DLD1 (cell line): ENCODE measurements around the gene KIRREL3.

Experiments used
- in situ Hi-C: cut with HindIII; loops from 2 replicates; pipeline ENCODE4 v1.10.0; 2017; ENCODE audit warnings: low sequenced_read_pairs

The KIRREL3 gene

DNA sequence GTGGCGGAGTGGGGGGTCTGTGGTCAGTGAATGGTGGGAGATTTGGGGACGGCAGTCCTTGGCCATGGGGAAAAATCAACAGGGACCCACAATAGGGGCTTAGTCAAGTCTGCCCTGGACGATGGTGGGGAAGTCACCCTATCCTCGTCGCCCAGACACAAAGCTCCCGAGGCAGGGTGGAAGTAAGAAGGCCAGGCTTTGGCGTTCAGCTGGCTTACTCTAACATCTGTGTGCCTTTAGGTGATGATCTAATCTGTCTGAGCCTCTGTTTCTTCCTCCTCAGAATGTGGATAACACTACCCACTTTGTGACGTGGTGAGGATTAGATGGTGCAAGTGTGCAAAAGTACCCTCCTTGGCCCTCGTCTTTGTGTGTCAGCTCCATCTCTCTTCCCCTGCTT, 452.9 kb downstream of the KIRREL3 start:
- in situ Hi-C loops = no loop called here

- in situ Hi-C loops = no loop called here
Observed at GRCh38 chr11:126547161-126547560, 453.4 kb downstream of the KIRREL3 start.

- in situ Hi-C loops = no loop called here
Observed at GRCh38 chr11:126546694-126547093, 453.9 kb downstream of the KIRREL3 start.

DNA sequence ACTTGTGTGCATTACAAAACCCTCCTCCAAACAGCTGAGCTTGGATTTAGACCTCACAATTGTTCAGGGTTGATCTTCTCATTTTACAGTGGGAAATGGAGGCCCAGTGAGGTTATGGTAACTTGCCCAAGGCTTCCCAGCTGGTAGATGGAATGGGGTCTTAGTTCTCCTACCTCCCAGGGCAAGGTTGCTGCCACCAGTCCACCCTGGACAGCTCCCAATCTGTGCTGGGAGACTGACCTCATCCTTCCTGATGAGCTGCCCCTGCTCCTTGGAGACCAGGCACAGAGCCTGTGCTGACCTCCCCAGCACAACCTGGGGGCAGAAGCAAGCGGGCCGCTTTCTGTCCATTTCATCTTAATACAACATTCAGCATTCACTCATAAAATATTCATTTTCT, 454.4 kb downstream of the KIRREL3 start:
- in situ Hi-C loops = no loop called here

DNA sequence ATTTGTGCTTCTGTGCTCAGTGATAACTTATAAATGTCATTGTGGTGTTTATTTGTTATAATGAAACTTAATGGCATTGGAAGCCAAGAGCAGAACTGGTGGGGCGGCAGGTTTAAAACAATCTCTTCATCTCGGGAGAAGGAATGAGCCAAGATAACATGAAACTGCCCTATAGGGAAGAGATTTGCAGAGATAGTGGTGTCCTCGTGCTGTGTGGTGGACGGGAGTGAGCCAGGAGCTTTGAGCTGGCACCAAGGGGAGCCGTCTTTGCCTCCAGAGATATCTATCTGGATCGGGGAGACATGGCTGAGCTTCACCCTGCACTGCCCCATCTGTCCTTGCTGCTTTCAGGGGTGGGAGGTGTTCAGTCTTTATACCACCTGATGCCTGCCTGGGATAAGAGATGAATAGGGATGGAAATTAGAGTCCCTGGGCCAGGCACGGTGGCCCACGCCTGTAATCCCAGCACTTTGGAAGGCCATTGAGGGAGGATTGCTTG, 455.5 kb downstream of the KIRREL3 start:
- in situ Hi-C loops = no loop called here

DNA sequence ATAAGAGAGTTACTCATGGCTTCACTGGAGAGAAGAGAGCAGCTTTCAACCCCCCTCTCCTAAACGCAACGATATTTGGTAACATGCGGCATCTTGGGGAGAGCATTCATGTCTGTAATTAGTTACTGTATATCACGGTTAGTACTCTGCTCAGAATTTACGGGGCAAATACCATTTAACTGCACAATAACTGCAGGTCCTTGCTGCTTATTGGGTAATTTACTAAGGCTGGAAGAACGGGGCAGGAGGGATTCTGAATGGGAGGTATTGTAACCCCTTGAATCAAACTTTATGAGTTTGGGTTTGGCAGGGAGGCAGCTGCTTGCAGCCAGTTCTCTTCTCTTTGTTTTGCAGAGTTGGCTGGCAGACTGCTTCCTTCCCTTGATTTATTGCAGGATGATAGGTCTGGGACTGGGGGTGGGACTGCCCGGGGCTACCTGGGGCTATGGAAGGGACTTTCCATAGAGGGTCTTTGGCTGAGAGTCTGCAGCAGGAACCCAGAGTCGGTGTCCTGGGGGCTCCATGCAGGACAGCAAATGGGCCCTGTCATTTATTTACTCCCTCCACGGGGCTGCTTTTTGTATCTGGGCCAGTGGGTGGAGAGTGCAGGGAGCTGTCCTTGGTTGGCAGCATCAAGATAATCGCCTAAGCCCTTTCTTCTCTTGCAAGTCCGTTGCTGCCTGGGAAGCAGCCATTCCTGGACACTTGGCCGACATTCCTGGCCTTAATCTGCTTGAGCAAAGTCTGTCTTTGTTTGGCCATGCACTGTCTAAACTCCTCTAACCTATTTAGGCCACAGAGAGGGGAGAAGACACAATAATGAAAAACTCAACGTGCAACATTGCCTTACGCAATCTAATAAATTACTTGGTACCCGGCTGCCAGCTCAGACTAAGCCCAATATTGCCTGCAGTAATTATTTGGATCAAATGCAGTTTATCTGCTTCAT, 456.2 kb downstream of the KIRREL3 start:
- in situ Hi-C loops = no loop called here

GRCh38 chr11:126543691-126544090, 456.9 kb downstream of the KIRREL3 start:
- in situ Hi-C loops = no loop called here

DNA sequence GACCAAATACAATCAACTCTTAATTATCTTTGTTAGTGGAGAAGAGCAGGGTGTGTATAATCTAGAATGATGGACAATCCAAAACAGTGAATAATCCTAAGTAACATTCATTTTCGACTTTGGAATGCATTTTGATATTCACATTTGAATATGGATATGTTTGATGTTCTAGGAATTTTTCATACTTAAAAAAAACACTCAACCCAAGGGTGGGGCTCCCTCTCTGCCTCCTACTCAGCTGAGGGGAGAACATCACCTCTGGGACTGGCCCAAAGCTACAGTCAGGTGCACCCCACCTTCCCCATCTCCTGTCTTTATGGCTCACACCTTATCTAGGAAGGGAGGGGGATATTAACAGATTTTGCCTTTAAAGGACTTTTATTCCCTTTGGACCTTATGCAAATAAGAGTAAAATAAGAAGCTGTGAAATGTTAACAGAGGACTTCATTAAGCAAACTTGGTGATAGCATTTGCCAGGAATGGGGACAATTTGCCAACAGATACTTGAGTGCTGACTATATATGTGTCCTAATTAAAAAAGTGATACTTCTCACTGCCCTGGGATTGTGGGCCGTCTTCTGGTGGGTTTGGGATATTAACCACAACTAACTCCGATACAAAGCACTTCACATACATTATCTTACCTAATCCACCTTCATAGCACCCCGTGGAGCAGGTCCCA, 458.1 kb downstream of the KIRREL3 start:
- in situ Hi-C loops = no loop called here

DNA sequence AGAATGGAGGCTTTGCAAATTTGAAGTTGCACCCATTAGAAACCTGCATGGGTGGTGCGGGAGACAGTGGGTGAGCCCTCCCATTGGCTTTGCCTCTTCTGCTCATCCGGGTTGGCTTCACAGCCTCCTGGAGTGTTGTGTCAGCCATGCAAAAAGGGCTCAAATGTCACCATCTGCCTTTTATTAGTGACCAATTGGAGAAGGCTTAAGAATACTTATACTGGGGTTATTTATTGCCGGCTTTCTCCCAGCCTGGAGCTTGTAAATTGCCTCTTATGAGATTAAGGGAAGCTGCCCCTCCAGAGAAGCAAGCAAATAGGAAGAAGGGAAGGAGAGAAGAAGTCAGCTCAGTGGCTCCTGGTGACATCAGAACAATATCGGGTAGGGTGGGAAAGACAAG, 462.5 kb downstream of the KIRREL3 start:
- in situ Hi-C loops = no loop called here

GRCh38 chr11:126537492-126537891, 463.1 kb downstream of the KIRREL3 start:
- in situ Hi-C loops = no loop called here

DNA sequence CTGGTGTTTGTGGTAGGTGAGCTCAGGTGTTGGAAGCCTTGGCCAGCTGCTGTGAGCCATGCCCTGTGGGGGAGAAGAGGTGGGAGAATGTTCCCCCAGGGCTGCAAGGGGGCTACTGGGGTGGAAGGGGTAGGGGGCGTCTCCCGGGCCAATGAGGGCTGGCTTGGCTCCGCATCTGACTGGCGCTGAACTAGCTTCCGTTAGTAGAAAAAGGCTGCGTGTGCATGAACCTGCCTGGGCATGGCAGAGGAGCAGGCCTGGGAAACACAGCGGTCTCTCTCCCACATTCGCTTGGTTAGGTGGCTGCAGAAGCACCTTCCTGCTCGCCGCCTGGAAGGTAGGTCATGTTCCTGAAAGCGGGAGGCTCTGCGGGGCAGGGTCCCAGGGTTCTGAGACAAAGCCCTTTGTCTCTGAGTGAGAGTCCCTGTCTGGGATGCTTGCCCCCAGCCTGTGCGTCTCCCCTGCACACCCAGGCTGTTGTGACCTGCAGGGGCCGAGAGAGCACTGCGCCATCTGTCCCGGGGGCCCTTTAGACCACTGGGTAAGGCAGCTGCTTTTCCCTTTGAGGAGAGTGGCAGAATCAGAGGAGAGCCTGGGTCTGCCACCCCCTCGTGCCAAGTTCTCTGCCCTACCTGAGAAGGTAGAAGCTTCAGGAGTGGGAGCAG, 466.3 kb downstream of the KIRREL3 start:
- in situ Hi-C loops = no loop called here

DNA sequence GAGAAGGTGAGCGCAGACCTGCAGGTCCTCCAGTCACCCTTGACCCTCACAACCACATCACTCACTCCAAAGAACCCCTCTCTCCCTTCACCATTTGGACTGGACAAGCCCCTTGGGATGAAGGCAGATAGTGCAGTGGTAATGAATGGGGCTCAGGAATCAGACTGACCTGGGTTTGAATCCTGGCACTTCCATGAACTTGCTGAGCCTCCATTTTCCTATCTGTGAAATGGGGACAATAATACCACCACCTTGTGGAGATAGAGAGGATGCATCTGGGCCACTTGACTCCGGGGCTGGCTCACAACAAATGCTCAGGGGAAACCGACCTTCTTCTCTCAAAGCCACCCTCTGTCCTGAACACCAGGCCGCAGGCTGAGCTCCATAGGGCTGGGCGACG, 467.0 kb downstream of the KIRREL3 start:
- in situ Hi-C loops = no loop called here

DNA sequence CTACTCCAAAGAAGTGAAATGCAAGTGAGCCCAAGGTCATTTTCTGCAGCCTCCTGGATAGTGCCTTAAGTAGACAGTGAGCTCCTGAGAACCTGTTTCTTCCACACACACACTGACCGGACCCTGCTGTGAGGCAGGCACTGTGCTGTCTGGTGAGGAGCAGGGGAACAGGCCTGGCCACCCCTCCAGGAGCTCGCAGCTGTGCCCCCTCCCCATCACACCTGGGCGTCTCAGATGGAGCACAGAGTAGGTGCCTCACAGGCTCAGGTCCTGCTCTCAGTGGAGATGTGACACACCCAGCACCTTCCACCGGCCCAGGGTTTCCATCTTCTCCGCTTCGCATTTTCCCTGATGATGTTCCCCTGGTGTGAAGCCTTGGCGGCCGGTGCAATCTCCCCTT, 470.2 kb downstream of the KIRREL3 start:
- in situ Hi-C loops = no loop called here

DNA sequence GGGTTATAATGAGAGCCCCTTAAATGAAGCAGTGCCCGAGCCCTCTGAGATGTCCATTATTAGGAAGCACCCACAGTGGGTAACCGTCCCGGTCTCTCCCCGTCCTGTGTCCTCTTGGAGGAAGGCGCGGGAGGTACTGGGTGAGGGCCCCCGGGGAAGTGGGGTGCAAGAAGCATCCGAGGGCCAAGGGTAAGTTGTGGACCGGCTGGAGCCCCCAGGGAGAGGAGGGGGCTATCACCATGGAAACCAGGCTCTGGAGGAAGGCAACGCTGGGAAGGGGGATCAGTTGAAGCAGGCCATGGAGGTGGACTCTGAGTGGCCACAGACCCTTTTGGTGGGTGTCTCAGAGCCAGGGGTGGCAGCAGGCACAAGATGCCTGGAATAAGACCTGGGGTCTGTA, 471.5 kb downstream of the KIRREL3 start:
- in situ Hi-C loops = no loop called here

GRCh38 chr11:126528075-126528474, 472.5 kb downstream of the KIRREL3 start:
- in situ Hi-C loops = no loop called here

GRCh38 chr11:126527651-126528050, 472.9 kb downstream of the KIRREL3 start:
- in situ Hi-C loops = no loop called here

GRCh38 chr11:126526471-126526870, 474.1 kb downstream of the KIRREL3 start:
- in situ Hi-C loops = no loop called here

DNA sequence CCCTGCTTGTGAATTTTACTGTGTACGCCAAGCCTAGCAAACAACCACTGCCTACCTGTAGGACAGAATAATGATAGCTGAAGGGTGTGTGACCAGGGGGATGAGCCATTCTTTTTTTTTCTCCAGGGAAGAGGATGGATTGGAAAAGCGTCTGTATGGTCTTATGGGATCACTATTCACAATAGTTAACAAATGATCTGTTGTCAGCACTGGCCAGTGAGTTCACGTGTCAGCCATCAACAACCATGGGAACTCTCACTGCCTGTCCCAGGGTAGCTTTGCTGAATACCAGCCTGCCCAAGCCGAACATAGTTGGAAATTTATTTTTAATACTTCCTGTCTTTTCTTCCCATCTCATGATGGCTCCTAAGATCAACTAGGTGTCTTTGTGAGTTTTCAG, 474.9 kb downstream of the KIRREL3 start:
- in situ Hi-C loops = no loop called here

GRCh38 chr11:126525216-126525615, 475.4 kb downstream of the KIRREL3 start:
- in situ Hi-C loops = no loop called here

GRCh38 chr11:126523441-126524205, 476.9 kb downstream of the KIRREL3 start:
- in situ Hi-C loops = no loop called here

DNA sequence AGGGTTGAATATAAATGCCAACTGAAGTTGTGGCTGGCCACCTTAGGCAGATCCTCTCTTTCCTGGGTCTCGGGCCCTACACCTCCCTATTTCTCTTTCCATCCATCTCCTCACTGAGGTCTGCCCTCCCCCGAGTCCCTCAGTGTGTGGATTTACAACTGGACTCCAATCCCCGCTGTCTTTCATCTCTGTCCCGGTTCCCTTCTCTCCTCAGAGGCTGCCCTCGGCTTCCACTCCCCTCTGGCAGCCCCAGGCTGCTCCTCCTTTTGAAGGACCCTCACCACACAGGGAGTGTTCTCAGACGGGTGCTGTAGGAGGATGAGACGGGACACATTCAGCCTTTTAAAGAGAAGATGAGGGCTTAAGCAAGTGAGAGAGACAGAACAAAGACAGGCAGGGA, 478.0 kb downstream of the KIRREL3 start:
- in situ Hi-C loops = no loop called here
